K562 (cell line): ENCODE data around the gene SUPT3H. TPM values are rescaled to one million over a fixed set of nuclear protein-coding genes. Genes with fewer than 3 reads are reported as not detected.

Experiments
- ATAC-seq: fragments of 200-7000 bp; cut with Tn5 transposase; 3 replicates; pipeline ENCODE4 v1.9.1; 2020; ENCODE audit warnings: moderate library complexity
- BruUV-seq: library from RNA; stranded (reverse); fragments of 400-500 nt; replicated peaks from 2 replicates; lab custom pipeline; 2021; lab: Mats Ljungman, UMichigan
- CTCF ChIA-PET: fragments of 300-600 bp; formaldehyde crosslinking; extraction: SDS; loops from one replicate; lab custom pipeline; 2021; ENCODE audit warnings: low intra/inter-chr PET ratio; lab: Yijun Ruan, JAX
- POLR2A ChIA-PET: fragments of 300-600, 350-650 bp; sonication (Branson Sonifier 250); formaldehyde crosslinking; extraction: SDS; loops from one replicate; lab custom pipeline; 2021; ENCODE audit warnings: antibody characterized with exemption, inconsistent platforms; lab: Yijun Ruan, JAX
- DNase-seq, 4 experiments: peaks; one replicate each; pipeline versions ENCODE4 v3.0.0 to v3.0.0-alpha.2; 2011 to 2018; ENCODE audit warnings: low spot score in 3 of 4, mixed read lengths in 3 of 4; ENCODE audit errors: extremely low read depth in 1 of 4
- FAIRE-seq: peaks from 2 replicates; lab custom pipeline; 2011; peaks lifted over from hg19 to GRCh38; lab: Jason Lieb, UNC
- H2AFZ ChIP-seq: 2 replicates; pipeline ENCODE4 v1.6.0; 2011; ENCODE audit warnings: low read depth, low read length, control low read depth, inconsistent platforms
- H3K27ac ChIP-seq: fragments of 200-600 bp; 3 replicates; pipeline ENCODE4 v1.8.0; 2011; ENCODE audit warnings: low read depth, mild to moderate bottlenecking, control low read depth, inconsistent platforms, low read length, moderate library complexity, mixed read lengths; ENCODE audit errors: extremely low read depth
- H3K27me3 ChIP-seq, 2 experiments: fragments of 300-600 bp in 1 of 2; 2 replicates in 1 of 2; 3 replicates in 1 of 2; pipeline versions ENCODE4 v1.6.0 to v1.8.0; 2011; ENCODE audit warnings: inconsistent platforms in 2 of 2, low read length in 2 of 2, mild to moderate bottlenecking in 1 of 2, mixed read lengths in 1 of 2, moderate library complexity in 1 of 2; ENCODE audit not compliant: control insufficient read depth in 2 of 2, insufficient read depth in 2 of 2
- H3K36me3 ChIP-seq: fragments of 300-600 bp; 3 replicates; pipeline ENCODE4 v1.8.0; 2011; ENCODE audit warnings: mild to moderate bottlenecking, low read length, inconsistent platforms; ENCODE audit not compliant: control insufficient read depth, insufficient read depth
- H3K4me1 ChIP-seq, 2 experiments: fragments of 200-600 bp in 1 of 2; replicated peaks in 1 of 2; 2 replicates in 1 of 2; 3 replicates in 1 of 2; pipeline versions ENCODE4 v1.5.1 to v1.8.0; 2011; ENCODE audit warnings: inconsistent platforms in 2 of 2, low read length in 2 of 2, mild to moderate bottlenecking in 1 of 2, mixed read lengths in 1 of 2, moderate library complexity in 1 of 2; ENCODE audit not compliant: control insufficient read depth in 2 of 2, insufficient read depth in 2 of 2
- H3K4me2 ChIP-seq: 2 replicates; pipeline ENCODE4 v1.6.1; 2011; ENCODE audit warnings: low read length, control low read depth, inconsistent platforms, mixed read lengths; ENCODE audit not compliant: insufficient read depth
- H3K4me3 ChIP-seq: fragments of 200-600 bp; sonication (generic), shearing (Covaris generic); 2 replicates; pipeline ENCODE4 v1.5.1; 2016; ENCODE audit warnings: control low read depth, inconsistent platforms
- H3K79me2 ChIP-seq: fragments of 200-600 bp; 3 replicates; pipeline ENCODE4 v1.8.0; 2011; ENCODE audit warnings: low read length, inconsistent platforms; ENCODE audit not compliant: control insufficient read depth, insufficient read depth
- H3K9ac ChIP-seq, 2 experiments: 2 replicates each; pipeline versions ENCODE4 v1.6.0 to v1.6.1; 2011; ENCODE audit warnings: low read depth in 2 of 2, low read length in 2 of 2, control low read depth in 1 of 2, inconsistent platforms in 1 of 2, mild to moderate bottlenecking in 1 of 2, mixed read lengths in 1 of 2; ENCODE audit not compliant: insufficient read depth in 1 of 2
- H3K9me1 ChIP-seq: one replicate; pipeline ENCODE4 v1.6.0; 2011; ENCODE audit warnings: inconsistent platforms, mild to moderate bottlenecking, low read length, moderate library complexity; ENCODE audit not compliant: control insufficient read depth, insufficient read depth
- H3K9me3 ChIP-seq: replicated peaks from 2 replicates; pipeline ENCODE4 v1.5.1; 2011; ENCODE audit warnings: low read depth, low read length, inconsistent platforms; ENCODE audit not compliant: control insufficient read depth, insufficient read depth
- H4K20me1 ChIP-seq: replicated peaks from 2 replicates; pipeline ENCODE4 v1.6.1; 2011; ENCODE audit warnings: low read length, inconsistent platforms, mixed read lengths; ENCODE audit not compliant: control insufficient read depth, insufficient read depth
- ATF7 ChIP-seq: fragments of 450-650 bp; IDR thresholded peaks from 2 replicates; pipeline ENCODE4 v1.7.1; 2014; ENCODE audit warnings: mild to moderate bottlenecking, moderate library complexity
- GATA2 ChIP-seq: sonication (generic); formaldehyde crosslinking; IDR thresholded peaks from 2 replicates; pipeline ENCODE4 v1.4.0; 2020; ENCODE audit warnings: mild to moderate bottlenecking, missing genetic modification reagents
- NEUROD1 ChIP-seq: fragments of 150-350 bp; IDR thresholded peaks from 2 replicates; pipeline ENCODE4 v1.6.1; 2014; ENCODE audit warnings: borderline replicate concordance, low read length, low read depth; ENCODE audit not compliant: partially characterized antibody
- ZNF212 ChIP-seq: fragments of 450-650 bp; formaldehyde crosslinking; IDR thresholded peaks from 2 replicates; pipeline ENCODE4 v1.4.0; 2020; ENCODE audit warnings: mild to moderate bottlenecking
- WGBS: fragments of 100-300 bp; shearing (Covaris generic); methylation state at CpG from one replicate; pipeline ENCODE4 v1.1.6; 2016; ENCODE audit warnings: low coverage, mixed read lengths; ENCODE audit not compliant: insufficient coverage; ENCODE audit errors: missing lambda C conversion rate; 5-methylcytosine and 5-hydroxymethylcytosine counted together
- in situ Hi-C: fragments of 300-500 bp; cut with MboI; formaldehyde crosslinking; loops from 4 replicates; pipeline ENCODE4 v1.15.0; 2018; ENCODE audit warnings: inconsistent platforms, mixed read lengths
- intact Hi-C: fragments of 100-400 bp; cut with micrococcal nuclease; formaldehyde crosslinking; loops from 2 replicates; pipeline ENCODE4 v1.14.2; 2022
- polyA plus RNA-seq, 8 experiments: library from polyadenylated mRNA; depleted of rRNA in 4 of 8; stranded (reverse) in 5 of 8; unstranded in 3 of 8; fragments of >200 nt; fragmentation: Nextera tagmentation in 2 of 8; fragmentation: Illumina TruSeq in 1 of 8; extraction: Ambion mirVana in 2 of 8; extraction: Trizol in 1 of 8; gene quantifications; 2 replicates each; pipeline versions ENCODE4 v1.2.1 to v1.2.3, GENCODE V29; 2011 to 2014; ENCODE audit warnings: inconsistent platforms in 1 of 8, missing spikeins in 1 of 8
- total RNA-seq, 7 experiments: library from RNA; depleted of rRNA in 6 of 7; stranded (reverse); fragments of >200 nt in 6 of 7; fragmentation: Illumina TruSeq in 2 of 7; extraction: Trizol in 2 of 7; gene quantifications; 2 replicates each; pipeline versions ENCODE4 v1.2.1 to v1.2.3, GENCODE V29; 2011 to 2021; ENCODE audit warnings: low replicate concordance in 1 of 7
- TF ChIP-seq, protein P1 (sequence below), 2 experiments: fragments of 450-650 bp in 1 of 2; sonication (generic) in 1 of 2; formaldehyde crosslinking in 1 of 2; IDR thresholded peaks in 1 of 2; conservative IDR thresholded peaks in 1 of 2; 2 replicates each; pipeline versions ENCODE4 v1.6.1 to v1.8.1; 2016 to 2023; ENCODE audit warnings: mild to moderate bottlenecking in 2 of 2, moderate library complexity in 2 of 2, inconsistent platforms in 1 of 2, missing genetic modification reagents in 1 of 2
- TF ChIP-seq, protein P2 (sequence below): sonication (generic); formaldehyde crosslinking; IDR thresholded peaks from 2 replicates; pipeline ENCODE4 v1.8.1; 2023; ENCODE audit warnings: missing genetic modification reagents, mild to moderate bottlenecking, borderline replicate concordance
- TF ChIP-seq, protein P3 (sequence below): fragments of 450-650 bp; IDR thresholded peaks from 2 replicates; pipeline ENCODE4 v1.6.1; 2016
- TF ChIP-seq, protein P4 (sequence below): fragments of 250-450 bp; sonication (Bioruptor Pico); IDR thresholded peaks from 2 replicates; pipeline ENCODE4 v1.5.0; 2021; ENCODE audit warnings: mild to moderate bottlenecking, borderline replicate concordance

SUPT3H gene
- total and polyA plus RNA-seq, 9 of the 15 experiments (the other 6 are each of a cell fraction or from before 2014, with no cell fraction given), result 7.2 to 16.3 (median 11.9) TPM

DNA sequence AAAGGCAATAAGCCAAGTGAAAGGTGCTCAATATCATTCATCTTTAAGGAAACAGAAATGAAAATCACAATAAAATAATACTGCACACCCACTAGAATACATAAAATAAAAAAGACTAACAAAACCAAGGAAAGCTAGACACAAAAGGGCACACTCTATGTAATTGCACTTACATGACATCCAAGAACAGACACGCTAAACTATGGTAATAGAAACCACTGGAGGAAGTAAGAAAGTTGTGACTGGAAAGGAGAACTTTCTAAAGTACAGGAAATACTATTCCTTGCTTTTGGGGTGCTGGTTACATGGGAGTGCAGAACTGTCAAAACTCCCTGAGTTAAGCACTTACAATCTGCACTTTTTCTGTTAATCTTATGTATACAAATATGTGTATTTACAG lies 303.3 kb downstream of the SUPT3H start:
- no peak for ATAC-seq
- WGBS, result 11% methylated on average over 1 of the region's 1 CpG
- H3K79me2 ChIP-seq, result no peaks in the 10 kb centered on the region
- no peaks in the 10 kb centered on the region for H3K9me1 ChIP-seq
- H3K27me3 ChIP-seq, result no peaks in the 10 kb centered on the region
- in situ Hi-C loops, result no loop called here
- H3K4me1 ChIP-seq, result no peaks in the 10 kb centered on the region
- CTCF ChIA-PET, result no interaction called here
- no peak overlapping the region for H3K4me3 ChIP-seq
- H2AFZ ChIP-seq, result no peak overlapping the region
- no peaks in the 10 kb centered on the region for H3K36me3 ChIP-seq
- H3K9me3 ChIP-seq, result no peaks in the 10 kb centered on the region
- intact Hi-C loops, result no loop called here
- TF ChIP-seq, protein P1, sequence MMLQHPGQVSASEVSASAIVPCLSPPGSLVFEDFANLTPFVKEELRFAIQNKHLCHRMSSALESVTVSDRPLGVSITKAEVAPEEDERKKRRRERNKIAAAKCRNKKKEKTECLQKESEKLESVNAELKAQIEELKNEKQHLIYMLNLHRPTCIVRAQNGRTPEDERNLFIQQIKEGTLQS (IDR thresholded peaks at IDR 0.05), result no peak
- TF ChIP-seq, protein P1 (CRISPR knock-in tag; conservative IDR thresholded peaks at IDR 0.05), result no peak
- TF ChIP-seq, protein P2, sequence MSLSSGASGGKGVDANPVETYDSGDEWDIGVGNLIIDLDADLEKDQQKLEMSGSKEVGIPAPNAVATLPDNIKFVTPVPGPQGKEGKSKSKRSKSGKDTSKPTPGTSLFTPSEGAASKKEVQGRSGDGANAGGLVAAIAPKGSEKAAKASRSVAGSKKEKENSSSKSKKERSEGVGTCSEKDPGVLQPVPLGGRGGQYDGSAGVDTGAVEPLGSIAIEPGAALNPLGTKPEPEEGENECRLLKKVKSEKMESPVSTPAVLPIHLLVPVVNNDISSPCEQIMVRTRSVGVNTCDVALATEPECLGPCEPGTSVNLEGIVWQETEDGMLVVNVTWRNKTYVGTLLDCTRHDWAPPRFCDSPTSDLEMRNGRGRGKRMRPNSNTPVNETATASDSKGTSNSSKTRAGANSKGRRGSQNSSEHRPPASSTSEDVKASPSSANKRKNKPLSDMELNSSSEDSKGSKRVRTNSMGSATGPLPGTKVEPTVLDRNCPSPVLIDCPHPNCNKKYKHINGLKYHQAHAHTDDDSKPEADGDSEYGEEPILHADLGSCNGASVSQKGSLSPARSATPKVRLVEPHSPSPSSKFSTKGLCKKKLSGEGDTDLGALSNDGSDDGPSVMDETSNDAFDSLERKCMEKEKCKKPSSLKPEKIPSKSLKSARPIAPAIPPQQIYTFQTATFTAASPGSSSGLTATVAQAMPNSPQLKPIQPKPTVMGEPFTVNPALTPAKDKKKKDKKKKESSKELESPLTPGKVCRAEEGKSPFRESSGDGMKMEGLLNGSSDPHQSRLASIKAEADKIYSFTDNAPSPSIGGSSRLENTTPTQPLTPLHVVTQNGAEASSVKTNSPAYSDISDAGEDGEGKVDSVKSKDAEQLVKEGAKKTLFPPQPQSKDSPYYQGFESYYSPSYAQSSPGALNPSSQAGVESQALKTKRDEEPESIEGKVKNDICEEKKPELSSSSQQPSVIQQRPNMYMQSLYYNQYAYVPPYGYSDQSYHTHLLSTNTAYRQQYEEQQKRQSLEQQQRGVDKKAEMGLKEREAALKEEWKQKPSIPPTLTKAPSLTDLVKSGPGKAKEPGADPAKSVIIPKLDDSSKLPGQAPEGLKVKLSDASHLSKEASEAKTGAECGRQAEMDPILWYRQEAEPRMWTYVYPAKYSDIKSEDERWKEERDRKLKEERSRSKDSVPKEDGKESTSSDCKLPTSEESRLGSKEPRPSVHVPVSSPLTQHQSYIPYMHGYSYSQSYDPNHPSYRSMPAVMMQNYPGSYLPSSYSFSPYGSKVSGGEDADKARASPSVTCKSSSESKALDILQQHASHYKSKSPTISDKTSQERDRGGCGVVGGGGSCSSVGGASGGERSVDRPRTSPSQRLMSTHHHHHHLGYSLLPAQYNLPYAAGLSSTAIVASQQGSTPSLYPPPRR, result no peak
- no peak for TF ChIP-seq GATA2 (CRISPR knock-in tag)
- TF ChIP-seq, protein P3, sequence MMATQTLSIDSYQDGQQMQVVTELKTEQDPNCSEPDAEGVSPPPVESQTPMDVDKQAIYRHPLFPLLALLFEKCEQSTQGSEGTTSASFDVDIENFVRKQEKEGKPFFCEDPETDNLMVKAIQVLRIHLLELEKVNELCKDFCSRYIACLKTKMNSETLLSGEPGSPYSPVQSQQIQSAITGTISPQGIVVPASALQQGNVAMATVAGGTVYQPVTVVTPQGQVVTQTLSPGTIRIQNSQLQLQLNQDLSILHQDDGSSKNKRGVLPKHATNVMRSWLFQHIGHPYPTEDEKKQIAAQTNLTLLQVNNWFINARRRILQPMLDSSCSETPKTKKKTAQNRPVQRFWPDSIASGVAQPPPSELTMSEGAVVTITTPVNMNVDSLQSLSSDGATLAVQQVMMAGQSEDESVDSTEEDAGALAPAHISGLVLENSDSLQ, result no peak
- TF ChIP-seq NEUROD1, result no peak
- TF ChIP-seq ATF7, result no peak
- no peak for TF ChIP-seq ZNF212 (CRISPR knock-in tag)
- TF ChIP-seq, protein P4, sequence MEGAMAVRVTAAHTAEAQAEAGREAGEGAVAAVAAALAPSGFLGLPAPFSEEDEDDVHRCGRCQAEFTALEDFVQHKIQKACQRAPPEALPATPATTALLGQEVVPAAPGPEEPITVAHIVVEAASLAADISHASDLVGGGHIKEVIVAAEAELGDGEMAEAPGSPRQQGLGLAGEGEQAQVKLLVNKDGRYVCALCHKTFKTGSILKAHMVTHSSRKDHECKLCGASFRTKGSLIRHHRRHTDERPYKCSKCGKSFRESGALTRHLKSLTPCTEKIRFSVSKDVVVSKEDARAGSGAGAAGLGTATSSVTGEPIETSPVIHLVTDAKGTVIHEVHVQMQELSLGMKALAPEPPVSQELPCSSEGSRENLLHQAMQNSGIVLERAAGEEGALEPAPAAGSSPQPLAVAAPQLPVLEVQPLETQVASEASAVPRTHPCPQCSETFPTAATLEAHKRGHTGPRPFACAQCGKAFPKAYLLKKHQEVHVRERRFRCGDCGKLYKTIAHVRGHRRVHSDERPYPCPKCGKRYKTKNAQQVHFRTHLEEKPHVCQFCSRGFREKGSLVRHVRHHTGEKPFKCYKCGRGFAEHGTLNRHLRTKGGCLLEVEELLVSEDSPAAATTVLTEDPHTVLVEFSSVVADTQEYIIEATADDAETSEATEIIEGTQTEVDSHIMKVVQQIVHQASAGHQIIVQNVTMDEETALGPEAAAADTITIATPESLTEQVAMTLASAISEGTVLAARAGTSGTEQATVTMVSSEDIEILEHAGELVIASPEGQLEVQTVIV, result no peak
- no TSS peak for BruUV-seq
- no peak for DNase-seq
- no peaks in the 10 kb centered on the region for H4K20me1 ChIP-seq
- FAIRE-seq, result no peak
- H3K27ac ChIP-seq, result no peak overlapping the region
- H3K9ac ChIP-seq, result no peak overlapping the region
- POLR2A ChIA-PET, result no interaction called here
- H3K4me2 ChIP-seq, result no peak overlapping the region
